ENCODE measurements around the gene RNF126.

Gene RNF126

DNA sequence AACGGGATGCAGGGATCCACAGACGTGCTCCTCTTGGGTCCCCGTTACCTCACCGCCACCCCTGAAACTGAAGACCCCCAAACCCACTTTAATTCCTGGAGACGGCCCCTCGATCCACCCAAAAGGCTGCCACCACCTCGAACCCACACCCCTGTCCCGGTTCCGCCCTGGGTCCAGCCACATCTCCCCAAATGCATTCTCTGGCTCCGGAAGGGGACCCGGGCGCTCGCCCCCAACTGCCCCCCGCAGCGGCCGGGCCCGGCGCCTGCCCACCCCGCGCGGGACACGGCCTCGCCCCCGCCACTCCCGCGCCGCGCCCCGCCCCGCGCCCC, 13.0 kb upstream of the RNF126 start:
- no peak for TF ChIP-seq EGR1 (IDR thresholded peaks at IDR 0.05)
- TF ChIP-seq, protein P1, sequence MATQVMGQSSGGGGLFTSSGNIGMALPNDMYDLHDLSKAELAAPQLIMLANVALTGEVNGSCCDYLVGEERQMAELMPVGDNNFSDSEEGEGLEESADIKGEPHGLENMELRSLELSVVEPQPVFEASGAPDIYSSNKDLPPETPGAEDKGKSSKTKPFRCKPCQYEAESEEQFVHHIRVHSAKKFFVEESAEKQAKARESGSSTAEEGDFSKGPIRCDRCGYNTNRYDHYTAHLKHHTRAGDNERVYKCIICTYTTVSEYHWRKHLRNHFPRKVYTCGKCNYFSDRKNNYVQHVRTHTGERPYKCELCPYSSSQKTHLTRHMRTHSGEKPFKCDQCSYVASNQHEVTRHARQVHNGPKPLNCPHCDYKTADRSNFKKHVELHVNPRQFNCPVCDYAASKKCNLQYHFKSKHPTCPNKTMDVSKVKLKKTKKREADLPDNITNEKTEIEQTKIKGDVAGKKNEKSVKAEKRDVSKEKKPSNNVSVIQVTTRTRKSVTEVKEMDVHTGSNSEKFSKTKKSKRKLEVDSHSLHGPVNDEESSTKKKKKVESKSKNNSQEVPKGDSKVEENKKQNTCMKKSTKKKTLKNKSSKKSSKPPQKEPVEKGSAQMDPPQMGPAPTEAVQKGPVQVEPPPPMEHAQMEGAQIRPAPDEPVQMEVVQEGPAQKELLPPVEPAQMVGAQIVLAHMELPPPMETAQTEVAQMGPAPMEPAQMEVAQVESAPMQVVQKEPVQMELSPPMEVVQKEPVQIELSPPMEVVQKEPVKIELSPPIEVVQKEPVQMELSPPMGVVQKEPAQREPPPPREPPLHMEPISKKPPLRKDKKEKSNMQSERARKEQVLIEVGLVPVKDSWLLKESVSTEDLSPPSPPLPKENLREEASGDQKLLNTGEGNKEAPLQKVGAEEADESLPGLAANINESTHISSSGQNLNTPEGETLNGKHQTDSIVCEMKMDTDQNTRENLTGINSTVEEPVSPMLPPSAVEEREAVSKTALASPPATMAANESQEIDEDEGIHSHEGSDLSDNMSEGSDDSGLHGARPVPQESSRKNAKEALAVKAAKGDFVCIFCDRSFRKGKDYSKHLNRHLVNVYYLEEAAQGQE (IDR thresholded peaks at IDR 0.05; ENCODE audit: low read depth) = no peak
- no peak for TF ChIP-seq ZBTB7A (IDR thresholded peaks at IDR 0.05; ENCODE audit: low read depth)
- no peak for TF ChIP-seq TAF1 (IDR thresholded peaks at IDR 0.05; ENCODE audit: low read depth)
- TF ChIP-seq CEBPB (IDR thresholded peaks at IDR 0.05) = no peak
- no peak for TF ChIP-seq FOXM1 (IDR thresholded peaks at IDR 0.05; ENCODE audit: borderline replicate concordance, low read depth)
- TF ChIP-seq YY1 (IDR thresholded peaks at IDR 0.05; ENCODE audit: low read depth) = no peak
- no peak for TF ChIP-seq RAD21 (IDR thresholded peaks at IDR 0.05; ENCODE audit: low read depth)
- no peak for TF ChIP-seq EP300 (IDR thresholded peaks at IDR 0.05; ENCODE audit: borderline replicate concordance)
- no peak; the same call in 1 of the 2 replicates for TF ChIP-seq TCF12 (IDR thresholded peaks at IDR 0.05; ENCODE audit: low read depth)

DNA sequence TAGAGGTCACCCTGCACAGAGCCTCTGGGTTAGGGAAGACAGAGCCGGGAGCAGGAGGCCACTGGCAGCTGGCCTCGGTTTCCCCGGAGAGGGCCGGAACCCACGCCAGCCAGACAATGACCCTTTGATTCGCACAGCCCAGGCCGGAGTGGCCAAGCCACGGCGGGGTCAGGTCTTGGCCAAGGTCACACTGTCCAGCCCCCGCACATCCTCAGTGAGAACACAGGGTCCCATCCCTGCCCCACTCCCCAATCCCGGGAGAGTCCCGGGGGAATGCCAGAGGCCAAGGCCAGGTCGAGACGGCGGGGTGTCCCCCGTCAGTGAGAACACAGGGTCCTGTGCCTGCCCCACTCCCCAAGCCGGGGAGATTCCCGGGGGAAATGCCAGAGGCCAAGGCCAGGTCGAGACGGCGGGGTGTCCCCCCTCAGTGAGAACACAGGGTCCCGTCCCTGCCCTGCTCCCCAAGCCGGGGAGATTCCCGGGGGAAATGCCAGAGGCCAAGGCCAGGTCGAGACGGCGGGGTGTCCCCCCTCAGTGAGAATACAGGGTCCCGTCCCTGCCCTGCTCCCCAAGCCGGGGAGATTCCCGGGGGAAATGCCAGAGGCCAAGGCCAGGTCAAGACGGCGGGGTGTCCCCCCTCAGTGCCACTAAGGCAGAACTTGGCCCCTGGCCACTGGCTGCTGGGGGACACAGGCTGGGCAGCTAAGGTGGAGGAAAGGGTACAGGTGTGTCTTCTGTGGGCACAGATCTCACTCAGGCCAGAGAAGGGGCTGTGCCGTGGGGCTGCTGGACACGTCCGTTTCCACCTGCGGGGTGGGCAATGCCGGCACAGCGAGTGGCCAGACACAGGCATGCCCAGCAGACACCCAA, 11.5 kb upstream of the RNF126 start:
- TF ChIP-seq, protein P2, sequence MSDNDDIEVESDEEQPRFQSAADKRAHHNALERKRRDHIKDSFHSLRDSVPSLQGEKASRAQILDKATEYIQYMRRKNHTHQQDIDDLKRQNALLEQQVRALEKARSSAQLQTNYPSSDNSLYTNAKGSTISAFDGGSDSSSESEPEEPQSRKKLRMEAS (IDR thresholded peaks at IDR 0.05) = no peak
- TF ChIP-seq EP300 (IDR thresholded peaks at IDR 0.05; ENCODE audit: borderline replicate concordance) (no peak), TEAD4 (IDR thresholded peaks at IDR 0.05) (no peak), FOXM1 (IDR thresholded peaks at IDR 0.05; ENCODE audit: borderline replicate concordance, low read depth) (no peak), EGR1 (IDR thresholded peaks at IDR 0.05) (no peak), TAF1 (IDR thresholded peaks at IDR 0.05; ENCODE audit: low read depth) (no peak), YY1 (IDR thresholded peaks at IDR 0.05; ENCODE audit: low read depth) (no peak), TCF12 (IDR thresholded peaks at IDR 0.05; ENCODE audit: low read depth) (no peak), ZBTB7A (IDR thresholded peaks at IDR 0.05; ENCODE audit: low read depth) (no peak), NFIC (IDR thresholded peaks at IDR 0.05) (no peak), RAD21 (IDR thresholded peaks at IDR 0.05; ENCODE audit: low read depth) (no peak), CEBPB (IDR thresholded peaks at IDR 0.05) (no peak), CREB1 (IDR thresholded peaks at IDR 0.05; ENCODE audit: low read depth) (no peak)
- TF ChIP-seq, protein P1 (IDR thresholded peaks at IDR 0.05; ENCODE audit: low read depth) = no peak
- TF ChIP-seq, protein P3, sequence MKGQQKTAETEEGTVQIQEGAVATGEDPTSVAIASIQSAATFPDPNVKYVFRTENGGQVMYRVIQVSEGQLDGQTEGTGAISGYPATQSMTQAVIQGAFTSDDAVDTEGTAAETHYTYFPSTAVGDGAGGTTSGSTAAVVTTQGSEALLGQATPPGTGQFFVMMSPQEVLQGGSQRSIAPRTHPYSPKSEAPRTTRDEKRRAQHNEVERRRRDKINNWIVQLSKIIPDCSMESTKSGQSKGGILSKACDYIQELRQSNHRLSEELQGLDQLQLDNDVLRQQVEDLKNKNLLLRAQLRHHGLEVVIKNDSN (IDR thresholded peaks at IDR 0.05) = no peak

DNA sequence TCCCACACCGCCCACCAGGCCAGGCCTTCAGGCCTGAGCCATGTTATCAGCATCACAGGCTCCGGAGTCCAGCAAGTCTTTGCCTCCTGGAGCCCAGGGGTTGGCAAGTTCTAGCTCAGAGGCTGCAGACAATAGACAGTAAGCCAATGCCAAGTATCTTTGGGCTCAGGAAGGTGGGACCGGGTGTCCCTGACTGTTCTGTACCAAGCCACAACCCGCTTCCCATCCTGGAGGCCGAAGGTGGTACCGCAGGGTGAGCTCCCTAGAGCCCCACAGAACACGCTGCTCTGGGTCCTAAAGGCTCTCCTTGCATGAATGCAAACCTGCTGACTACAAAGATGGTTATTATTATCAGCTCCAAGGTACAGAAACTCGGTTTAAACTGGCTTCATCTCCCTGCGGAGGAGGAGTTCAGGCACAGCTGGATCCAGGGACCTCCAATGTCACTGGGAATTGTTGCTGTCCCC, 7.6 kb upstream of the RNF126 start:
- no peak for TF ChIP-seq EGR1 (IDR thresholded peaks at IDR 0.05)

DNA sequence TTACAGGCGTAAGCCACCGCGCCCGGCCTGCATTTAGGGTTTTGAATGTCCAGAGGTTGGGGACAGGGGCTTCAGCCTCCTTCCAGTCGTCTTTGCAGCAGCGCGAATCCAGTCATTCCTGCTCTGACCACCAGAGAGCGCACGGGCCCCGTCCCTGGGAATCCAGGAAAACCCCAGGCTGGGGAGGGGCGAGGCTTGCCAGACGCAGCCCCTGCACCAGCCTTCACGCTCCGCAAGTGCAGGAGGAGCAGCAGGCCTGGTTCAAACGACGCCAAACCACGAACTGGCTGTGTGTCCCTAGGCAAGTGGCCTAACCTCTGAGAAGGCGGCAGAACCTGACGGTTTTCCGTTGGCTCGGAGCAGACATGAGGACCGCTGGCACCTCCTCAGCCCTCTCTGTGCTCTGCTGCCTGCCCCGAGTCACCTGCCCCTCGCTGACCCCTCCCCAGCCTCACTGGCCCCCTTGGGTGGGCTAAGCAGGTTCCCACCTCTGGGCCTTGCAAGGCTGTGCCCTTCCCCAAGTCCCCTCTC, 2.0 kb upstream of the RNF126 start:
- TF ChIP-seq, protein P2 (IDR thresholded peaks at IDR 0.05) = peak; percentile 90
- TF ChIP-seq ZBTB7A (IDR thresholded peaks at IDR 0.05; ENCODE audit: low read depth) (peak; percentile 73; the same call in 1 of the 2 replicates), YY1 (IDR thresholded peaks at IDR 0.05; ENCODE audit: low read depth) (no peak), RAD21 (IDR thresholded peaks at IDR 0.05; ENCODE audit: low read depth) (peak; percentile 98)

DNA sequence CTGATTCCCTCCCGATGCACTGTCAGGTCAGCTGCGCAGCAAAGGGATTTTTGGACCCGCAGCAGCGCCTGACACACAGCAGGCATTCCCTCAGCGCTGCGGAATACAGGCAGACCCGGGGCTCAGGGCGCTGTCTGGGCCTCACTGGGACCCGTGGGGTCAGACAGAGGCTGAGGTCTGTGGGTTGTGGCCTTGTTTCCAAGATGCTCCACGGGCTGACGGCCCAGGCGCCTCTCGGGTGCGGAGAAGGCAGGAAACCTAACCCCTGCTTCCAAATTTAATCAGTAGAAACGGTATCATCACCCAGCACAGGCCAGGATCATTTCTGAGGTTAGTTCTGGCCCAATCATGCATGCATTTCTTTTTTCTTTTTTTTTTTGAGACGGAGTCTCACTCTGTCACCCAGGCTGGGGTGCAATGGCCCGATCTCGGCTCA, 686 bp upstream of the RNF126 start:
- TF ChIP-seq TAF1 (IDR thresholded peaks at IDR 0.05; ENCODE audit: low read depth) (no peak), TCF12 (IDR thresholded peaks at IDR 0.05; ENCODE audit: low read depth) (no peak), NFIC (IDR thresholded peaks at IDR 0.05) (no peak), TEAD4 (IDR thresholded peaks at IDR 0.05) (no peak)

DNA sequence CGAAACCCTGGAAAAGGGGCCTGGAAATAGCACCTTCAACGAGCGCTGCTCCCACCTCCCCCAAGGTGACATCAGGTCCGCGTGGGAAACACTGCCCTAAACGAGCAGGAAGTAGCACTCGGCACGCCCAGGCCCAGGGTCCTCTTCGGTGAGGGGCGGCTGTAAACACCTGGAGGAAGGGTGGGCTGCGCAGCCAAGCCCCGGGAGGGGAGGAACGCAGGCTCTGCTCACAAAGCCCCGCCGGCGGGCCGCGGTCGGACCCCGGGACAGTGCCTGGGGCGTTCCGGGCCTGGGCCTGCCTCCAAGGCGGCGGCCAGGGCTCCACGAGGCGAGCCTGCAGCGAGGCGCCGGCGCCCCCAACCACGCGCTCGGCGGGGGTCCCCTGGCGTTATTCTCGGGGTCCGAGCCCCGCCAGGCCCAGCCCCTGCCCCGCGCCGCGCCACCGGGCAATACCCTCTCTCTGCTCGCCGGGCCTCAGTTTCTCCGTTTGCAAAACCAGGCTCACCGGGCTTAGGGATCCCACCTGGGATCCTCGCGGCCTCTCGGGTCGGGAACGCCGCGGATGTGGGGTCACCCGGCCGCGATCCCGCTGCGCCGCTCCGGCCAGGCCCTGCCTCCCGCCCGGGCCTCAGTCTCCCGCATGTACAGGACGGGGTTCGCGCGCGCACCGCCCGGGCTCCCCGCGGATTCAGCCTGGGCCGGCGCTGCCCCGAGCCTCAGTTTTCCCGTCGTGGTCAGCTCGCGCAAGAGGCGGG, 630 bp downstream of the RNF126 start:
- TF ChIP-seq, protein P2 (IDR thresholded peaks at IDR 0.05) = peak; percentile 72
- TF ChIP-seq CEBPB (IDR thresholded peaks at IDR 0.05) = no peak
- TF ChIP-seq ZBTB7A (IDR thresholded peaks at IDR 0.05; ENCODE audit: low read depth) = peak; percentile 61
- TF ChIP-seq EP300 (IDR thresholded peaks at IDR 0.05; ENCODE audit: borderline replicate concordance) = no peak
- TF ChIP-seq YY1 (IDR thresholded peaks at IDR 0.05; ENCODE audit: low read depth) = no peak

All from Ishikawa (cell line).